BJ (cell line): ENCODE measurements around the gene PRPF18. TPM values are rescaled to one million over a fixed set of nuclear protein-coding genes. Genes with fewer than 3 reads are reported as not detected.
A peak's percentile ranks its signal among the peaks of the same experiment; 100 is the strongest.
"Not testable (repeated sequence)": the region's sequence is repeated elsewhere in the genome, so short reads cannot be mapped to it uniquely, and the experiment has no call there.

ENCODE experiments used
- CTCF ChIA-PET: fragments of 350-600 bp; formaldehyde crosslinking; extraction: SDS; loops from one replicate; lab custom pipeline; 2021; ENCODE audit warnings: antibody characterized with exemption, inconsistent platforms; lab: Yijun Ruan, JAX
- POLR2A ChIA-PET: fragments of 300-600 bp; sonication (Branson Sonifier 250); formaldehyde crosslinking; extraction: SDS; loops from one replicate; lab custom pipeline; 2021; ENCODE audit warnings: antibody characterized with exemption; lab: Charles Lee
- DNase-seq: peaks from one replicate; pipeline ENCODE4 v3.0.0-alpha.2; 2011; ENCODE audit warnings: low read depth
- H3K27me3 ChIP-seq: 2 replicates; pipeline ENCODE4 v1.6.0; 2011; ENCODE audit warnings: low read length; ENCODE audit not compliant: control insufficient read depth, insufficient read depth
- H3K36me3 ChIP-seq: 2 replicates; pipeline ENCODE4 v1.5.1; 2011; ENCODE audit warnings: low read length; ENCODE audit not compliant: control insufficient read depth, insufficient read depth
- H3K4me3 ChIP-seq: 2 replicates; pipeline ENCODE4 v1.5.1; 2011; ENCODE audit warnings: low read depth, mild to moderate bottlenecking, control low read depth, low read length
- CTCF ChIP-seq: IDR thresholded peaks from 2 replicates; pipeline ENCODE4 v1.5.1; 2011; ENCODE audit warnings: low read depth, mild to moderate bottlenecking, control low read depth, inconsistent platforms, low read length, moderate library complexity; ENCODE audit not compliant: insufficient read depth
- polyA minus RNA-seq: library from RNA; depleted of rRNA, polyadenylated mRNA; stranded (reverse); fragments of >200 nt; gene quantifications from 2 replicates; pipeline ENCODE4 v1.2.3, GENCODE V29; 2011; rRNA and poly(A)+ RNA removed
- polyA plus RNA-seq: library from polyadenylated mRNA; depleted of rRNA; stranded (reverse); fragments of >200 nt; gene quantifications from 2 replicates; pipeline ENCODE4 v1.2.3, GENCODE V29; 2011; rRNA removed

Gene PRPF18
- 6.4 and 17.4 TPM in 2 replicates for polyA plus RNA-seq
- polyA minus RNA-seq: 5.4 and 6.4 TPM in 2 replicates

- Histone ChIP-seq H3K4me3 (peak within 1 kb of the TSS; percentile 83), H3K27me3 (peaks cover 3% of the 10 kb centered on the region; the same call in 1 of the 2 replicates), H3K36me3 (no peaks in the 10 kb centered on the region; the same call in 1 of the 2 replicates)
- DNase-seq: peak; percentile 37
- POLR2A ChIA-PET: no interaction called here
- CTCF ChIA-PET: interaction anchor here (0.8 to 2.0 kb wide), 15 partner anchors 10 to 284 kb away, joined by 3 to 9 read pairs (median 4); no protein-coding TSS in a partner anchor
- peak; percentile 100 for TF ChIP-seq CTCF
These were observed at the start of gene PRPF18 for GRCh38 chr10:13586676-13587355. Gene PRPF18, plus strand, starts transcription at chr10:13586965. Its CDS starts 122 bp downstream, at chr10:13587087.

DNA sequence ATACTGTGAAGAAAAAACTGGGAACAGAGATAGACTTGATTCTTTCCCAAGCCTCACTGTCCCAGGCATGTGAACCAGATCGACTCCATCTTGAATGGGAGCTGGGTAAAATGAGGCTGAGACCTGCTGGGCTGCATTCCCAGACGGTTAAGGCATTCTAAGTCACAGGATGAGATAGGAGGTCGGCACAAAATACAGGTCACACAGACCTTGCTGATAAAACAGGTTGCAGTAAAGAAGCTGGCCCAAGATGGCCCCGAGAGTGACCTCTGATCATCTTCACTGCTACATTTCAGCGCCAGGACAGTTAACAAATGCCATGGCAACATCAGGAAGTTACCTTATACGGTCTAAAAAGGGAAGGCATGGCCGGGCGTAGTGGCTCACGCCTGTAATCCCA is 48.8 kb upstream of the PRPF18 start:
- POLR2A ChIA-PET, DNase-seq, H3K4me3 ChIP-seq, H3K27me3 ChIP-seq, H3K36me3 ChIP-seq: not testable (repeated sequence)
- CTCF ChIA-PET: interaction anchor here (0.6 to 6.8 kb wide), 7 partner anchors 10 to 331 kb away, joined by 3 to 47 read pairs (median 3); no protein-coding TSS in a partner anchor

- no peak for TF ChIP-seq CTCF
- CTCF ChIA-PET: no interaction called here
- peaks cover 10% of the 10 kb centered on the region for H3K27me3 ChIP-seq
- DNase-seq: no peak
- POLR2A ChIA-PET: no interaction called here
- no peak overlapping the region for H3K4me3 ChIP-seq
- H3K36me3 ChIP-seq: no peaks in the 10 kb centered on the region
These were observed 44.2 kb upstream of the PRPF18 start for GRCh38 chr10:13542533-13542932.

GRCh38 chr10:13550802-13551201 is 36.0 kb upstream of the PRPF18 start:
- no peak for DNase-seq
- ChIA-PET POLR2A (no interaction called here), CTCF (no interaction called here)
- no peak for TF ChIP-seq CTCF
- Histone ChIP-seq H3K4me3 (no peak overlapping the region), H3K27me3 (peaks cover 2% of the 10 kb centered on the region), H3K36me3 (no peaks in the 10 kb centered on the region)

DNA sequence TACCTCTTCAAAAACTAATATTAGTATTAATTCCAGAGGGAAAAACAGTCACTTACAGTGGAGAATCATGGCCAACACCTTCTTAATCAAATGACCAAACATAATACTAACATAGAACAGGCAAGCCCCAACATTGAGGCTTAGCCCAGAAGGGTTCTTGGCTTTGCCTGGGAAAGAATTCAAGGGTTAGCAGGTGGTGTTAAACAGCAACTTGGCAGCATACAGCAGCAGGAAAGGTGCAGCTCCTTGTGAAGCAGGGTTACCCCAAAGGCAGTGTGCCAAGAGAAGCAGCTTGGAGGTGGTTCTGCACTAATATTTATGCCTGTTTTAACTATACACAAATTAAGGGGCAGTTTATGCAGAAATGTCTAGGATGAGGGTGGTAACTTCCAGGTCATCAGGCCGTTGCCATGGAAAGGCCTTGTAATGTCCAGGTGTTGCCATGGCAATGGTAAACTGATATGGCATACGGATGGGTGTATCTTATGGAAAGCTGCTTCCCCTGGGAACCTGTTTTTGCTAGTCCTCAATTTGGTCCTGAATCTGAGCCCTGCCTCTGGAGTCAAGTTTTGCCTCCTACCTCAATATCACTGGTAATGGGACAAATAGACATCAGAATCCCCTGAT is 30.8 kb upstream of the PRPF18 start:
- no peak for DNase-seq
- ChIA-PET POLR2A (no interaction called here), CTCF (no interaction called here)
- H3K4me3 ChIP-seq: no peak overlapping the region
- no peaks in the 10 kb centered on the region; the same call in 1 of the 2 replicates for H3K27me3 ChIP-seq
- no peak for TF ChIP-seq CTCF
- no peaks in the 10 kb centered on the region for H3K36me3 ChIP-seq
